Esophagus muscularis mucosa (tissue), 4 donors: ENCODE results near the gene SPDYE2.
"Not testable (repeated sequence)": the region's sequence is repeated elsewhere in the genome, so short reads cannot be mapped to it uniquely, and the experiment has no call there.

ENCODE experiments used
- EP300 ChIP-seq: sonication (generic); formaldehyde crosslinking; IDR thresholded peaks from one replicate; pipeline ENCODE4 v1.6.1; 2017; ENCODE audit warnings: antibody characterized with exemption
- POLR2A ChIP-seq: fragments of 450-650 bp; IDR thresholded peaks from one replicate; pipeline ENCODE4 v1.6.1; 2017; ENCODE audit warnings: antibody characterized with exemption, moderate library complexity, mild to moderate bottlenecking, low read depth
- POLR2AphosphoS5 ChIP-seq, 2 donors: sonication (generic); formaldehyde crosslinking; IDR thresholded peaks; one replicate each; pipeline ENCODE4 v1.6.1; 2017; ENCODE audit warnings: antibody characterized with exemption in 2 of 2
- TF ChIP-seq, protein P1 (sequence below), 3 experiments: fragments of 200-600 bp in 2 of 3; fragments of 450-650 bp in 1 of 3; sonication (generic) in 2 of 3; IDR thresholded peaks; one replicate each; pipeline ENCODE4 v1.5.1; 2017 to 2019; ENCODE audit warnings: antibody characterized with exemption in 3 of 3, mild to moderate bottlenecking in 2 of 3, moderate library complexity in 1 of 3

- TF ChIP-seq, protein P1, sequence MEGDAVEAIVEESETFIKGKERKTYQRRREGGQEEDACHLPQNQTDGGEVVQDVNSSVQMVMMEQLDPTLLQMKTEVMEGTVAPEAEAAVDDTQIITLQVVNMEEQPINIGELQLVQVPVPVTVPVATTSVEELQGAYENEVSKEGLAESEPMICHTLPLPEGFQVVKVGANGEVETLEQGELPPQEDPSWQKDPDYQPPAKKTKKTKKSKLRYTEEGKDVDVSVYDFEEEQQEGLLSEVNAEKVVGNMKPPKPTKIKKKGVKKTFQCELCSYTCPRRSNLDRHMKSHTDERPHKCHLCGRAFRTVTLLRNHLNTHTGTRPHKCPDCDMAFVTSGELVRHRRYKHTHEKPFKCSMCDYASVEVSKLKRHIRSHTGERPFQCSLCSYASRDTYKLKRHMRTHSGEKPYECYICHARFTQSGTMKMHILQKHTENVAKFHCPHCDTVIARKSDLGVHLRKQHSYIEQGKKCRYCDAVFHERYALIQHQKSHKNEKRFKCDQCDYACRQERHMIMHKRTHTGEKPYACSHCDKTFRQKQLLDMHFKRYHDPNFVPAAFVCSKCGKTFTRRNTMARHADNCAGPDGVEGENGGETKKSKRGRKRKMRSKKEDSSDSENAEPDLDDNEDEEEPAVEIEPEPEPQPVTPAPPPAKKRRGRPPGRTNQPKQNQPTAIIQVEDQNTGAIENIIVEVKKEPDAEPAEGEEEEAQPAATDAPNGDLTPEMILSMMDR (IDR thresholded peaks at IDR 0.05) = not testable (repeated sequence)
- not testable (repeated sequence) for TF ChIP-seq EP300; POLR2AphosphoS5 (IDR thresholded peaks at IDR 0.05); POLR2A
These were observed 47.9 kb upstream of the SPDYE2 start for GRCh38 chr7:102503141-102503540.
